GM18517 (cell line): ENCODE measurements around the gene CLDN20.

Experiments used
- ATAC-seq: cut with Tn5 transposase; IDR thresholded peaks from one replicate; pipeline ENCODE4 v1.9.1; 2021; ENCODE audit warnings: mild to moderate bottlenecking, moderate library complexity; ENCODE audit not compliant: unreplicated experiment

Gene CLDN20

GRCh38 chr6:155244434-155244833 lies 19.4 kb upstream of the CLDN20 start:
- no peak for ATAC-seq

- ATAC-seq, result no peak
Measured at GRCh38 chr6:155245193-155245592, 18.6 kb upstream of the CLDN20 start.

DNA sequence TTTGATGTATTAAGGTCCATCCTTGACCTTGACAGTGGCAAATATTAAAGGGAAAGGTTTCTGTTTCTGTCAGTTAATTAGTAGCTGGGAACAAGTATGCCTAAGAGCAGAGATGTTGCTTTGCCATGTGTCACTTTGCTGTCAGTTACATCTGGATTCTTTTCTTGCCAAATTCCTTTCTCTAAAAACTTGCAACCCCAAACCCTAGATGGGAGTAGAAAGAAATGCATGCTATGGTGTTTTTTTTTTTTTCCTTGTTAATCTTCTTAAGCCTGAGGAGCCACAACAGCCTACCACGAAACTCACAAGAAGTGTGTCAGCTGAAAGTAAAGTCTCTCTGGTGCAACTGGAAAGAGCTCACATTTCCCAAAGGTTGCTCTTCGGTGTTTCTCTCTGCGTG lies 18.0 kb upstream of the CLDN20 start:
- no peak for ATAC-seq

DNA sequence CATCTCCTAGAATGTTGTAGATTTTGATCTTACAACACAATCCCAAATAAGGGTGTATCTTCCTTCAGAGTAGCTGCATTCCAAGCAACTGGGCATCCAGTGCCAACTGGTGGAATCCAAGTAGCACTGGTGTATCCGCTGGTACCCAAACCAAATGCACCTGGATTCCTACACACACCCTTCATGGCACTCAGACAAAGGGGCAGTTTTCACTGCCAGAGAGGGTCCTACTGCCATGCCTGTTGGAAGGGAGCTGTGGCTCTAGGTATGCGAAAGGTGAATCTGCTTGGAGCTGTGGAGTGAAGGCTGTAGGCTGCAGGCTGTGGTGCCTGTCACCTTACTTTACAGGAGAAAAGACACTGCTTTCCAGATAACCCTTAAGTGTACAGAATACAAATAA lies 17.0 kb upstream of the CLDN20 start:
- ATAC-seq, result no peak

DNA sequence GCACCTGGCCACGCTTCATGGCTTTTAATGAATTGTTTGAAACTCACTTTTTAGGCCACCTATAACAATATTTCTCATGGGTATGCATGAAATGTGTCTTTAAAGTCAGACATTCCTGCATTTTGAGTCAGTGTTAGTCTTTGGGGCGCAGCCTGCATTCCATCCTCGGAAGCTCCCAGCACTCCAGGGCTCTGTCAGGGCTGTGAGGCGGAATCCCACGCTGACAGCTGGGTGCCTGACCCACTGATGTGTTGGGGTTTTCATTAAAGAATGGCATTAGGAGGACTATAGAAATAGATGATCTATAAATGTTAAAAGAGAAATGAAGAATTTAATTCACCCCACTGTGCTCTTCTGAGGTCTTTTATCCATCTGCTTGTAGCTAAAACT lies 16.2 kb upstream of the CLDN20 start:
- no peak for ATAC-seq

- no peak for ATAC-seq
Measured at GRCh38 chr6:155248008-155249001, 15.5 kb upstream of the CLDN20 start.

DNA sequence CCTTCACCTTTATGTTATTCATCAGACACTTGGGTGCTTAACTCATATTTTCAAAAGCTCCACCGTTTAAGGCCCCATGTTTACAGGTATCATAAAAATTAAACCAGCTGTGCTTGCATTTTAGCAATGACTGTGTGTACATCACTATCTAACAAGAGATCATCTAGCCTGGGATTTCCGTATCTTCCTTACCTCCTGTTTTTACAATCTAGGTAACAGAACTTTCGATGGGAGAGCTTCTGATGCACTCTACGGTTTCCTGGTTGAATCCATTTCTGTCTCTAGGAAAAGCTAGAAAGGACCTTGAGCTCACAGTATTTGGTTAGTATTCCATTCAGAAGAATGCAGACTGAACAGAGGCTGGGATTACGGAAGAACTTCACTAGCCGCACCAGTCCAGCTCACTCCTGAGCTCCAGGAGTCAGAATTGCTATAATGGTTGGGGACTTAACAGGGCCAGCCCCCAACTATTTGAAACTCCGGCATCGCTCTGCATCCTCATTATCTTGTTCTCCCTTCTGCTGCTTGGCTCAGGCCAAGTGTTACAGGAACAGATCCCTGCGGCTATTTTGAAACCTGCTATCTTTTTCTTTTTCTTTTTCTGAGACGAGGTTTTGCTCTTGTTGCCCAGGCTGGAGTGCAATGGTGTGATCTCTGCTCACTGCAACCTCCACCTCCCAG lies 13.0 kb upstream of the CLDN20 start:
- ATAC-seq, result no peak

DNA sequence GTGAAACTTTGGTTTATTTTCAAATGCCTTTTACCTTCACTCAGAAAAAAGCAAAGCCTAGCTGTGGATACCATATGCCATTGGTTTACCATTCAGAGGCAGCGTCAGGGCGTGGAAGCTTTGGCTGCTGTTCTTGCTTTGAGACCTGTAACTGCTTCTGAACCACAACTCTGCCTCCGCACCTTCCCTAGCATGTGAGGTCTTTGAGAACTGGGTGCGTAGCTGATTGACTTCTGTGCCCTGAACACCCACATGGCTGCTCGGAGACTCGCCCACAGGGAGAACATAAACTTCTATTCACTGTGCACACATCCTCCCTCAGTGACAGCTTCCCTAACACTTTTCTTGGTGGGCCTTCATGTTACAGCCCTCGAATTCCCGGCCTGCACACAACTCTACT lies 11.2 kb upstream of the CLDN20 start:
- ATAC-seq, result no peak

DNA sequence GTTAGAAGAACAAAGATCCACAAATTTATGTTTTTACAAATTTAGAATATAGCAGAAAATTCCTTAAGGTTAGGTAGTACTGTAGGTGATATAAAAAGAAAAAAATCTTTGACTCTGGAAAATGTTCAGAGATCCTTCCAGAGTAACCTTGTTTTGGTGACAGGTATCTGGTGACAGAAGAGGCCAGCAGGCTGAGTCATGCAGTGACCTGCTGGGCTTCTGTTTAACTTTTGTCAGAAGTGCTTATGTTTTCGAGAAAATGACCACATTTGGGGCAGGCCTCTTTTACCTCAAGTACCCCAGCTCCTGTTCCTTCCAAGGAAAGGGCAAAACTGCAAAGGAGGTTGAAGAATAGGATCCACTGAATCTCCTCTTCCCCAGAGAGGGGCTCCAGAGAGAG lies 10.5 kb upstream of the CLDN20 start:
- no peak for ATAC-seq

- ATAC-seq, result no peak
Measured at GRCh38 chr6:155254139-155254538, 9.7 kb upstream of the CLDN20 start.

- ATAC-seq, result no peak
Measured at GRCh38 chr6:155256122-155256795, 7.6 kb upstream of the CLDN20 start.

DNA sequence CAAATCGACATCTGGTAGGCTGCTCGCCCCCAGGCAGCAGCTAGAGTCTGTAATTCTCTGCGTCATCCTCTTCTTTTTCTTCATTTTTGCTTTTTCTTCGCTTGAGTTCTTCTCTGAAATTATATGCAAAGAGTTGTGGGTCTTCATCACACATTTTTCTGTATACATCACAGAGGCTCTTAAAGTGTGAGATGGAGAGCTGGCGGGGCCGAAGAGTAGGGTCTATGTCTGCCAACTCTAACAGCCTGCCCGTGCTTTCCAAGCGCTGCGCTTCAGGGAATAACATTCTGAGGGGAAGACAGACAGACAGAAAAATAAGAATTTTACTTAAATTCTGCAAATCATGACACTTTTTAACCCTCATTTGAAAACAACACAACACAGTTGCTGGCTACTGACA lies 6.0 kb upstream of the CLDN20 start:
- ATAC-seq, result no peak

GRCh38 chr6:155259204-155259603 lies 4.6 kb upstream of the CLDN20 start:
- no peak for ATAC-seq

DNA sequence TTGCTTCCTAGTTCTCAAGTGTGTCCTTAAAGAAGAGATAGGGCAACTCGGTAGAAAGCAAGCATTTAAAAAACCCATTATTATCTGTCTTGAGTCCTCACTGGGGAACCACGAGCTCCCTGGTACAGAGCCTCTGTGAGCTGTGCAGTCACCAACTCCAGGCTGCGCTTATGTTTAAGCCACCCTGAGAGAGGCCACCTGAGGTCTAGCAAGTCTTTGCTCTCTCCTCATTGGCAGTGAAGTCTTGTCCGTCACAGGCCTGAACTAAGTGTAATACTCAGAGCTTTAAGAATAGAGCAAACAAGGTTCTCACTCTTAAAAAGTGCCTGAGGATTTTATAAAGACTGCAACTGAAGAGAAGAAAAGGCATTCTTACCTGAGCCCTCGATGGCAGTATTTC lies 3.9 kb upstream of the CLDN20 start:
- no peak for ATAC-seq

DNA sequence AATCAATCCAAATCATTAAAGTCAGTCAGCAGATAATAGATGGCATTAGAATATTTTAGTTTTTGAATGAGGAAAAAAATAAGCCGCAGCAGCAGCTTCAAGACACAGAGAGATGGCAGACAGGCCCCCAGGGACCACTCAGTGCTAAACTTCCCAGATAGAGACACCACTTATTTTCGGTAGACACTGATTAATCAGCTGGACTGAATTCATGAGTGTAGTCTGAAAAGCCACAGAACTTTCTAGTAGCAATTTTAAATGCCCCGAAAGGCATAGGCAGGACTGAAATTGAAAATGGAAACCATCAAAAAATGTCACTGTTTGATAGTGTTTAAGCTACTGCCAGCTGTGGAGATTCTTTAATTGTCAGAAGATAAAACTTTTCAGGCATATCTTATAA lies 3.1 kb upstream of the CLDN20 start:
- no peak for ATAC-seq

GRCh38 chr6:155261111-155261900 lies 2.5 kb upstream of the CLDN20 start:
- ATAC-seq, result no peak

- no peak for ATAC-seq
Measured at GRCh38 chr6:155262655-155263054, 1.2 kb upstream of the CLDN20 start.

DNA sequence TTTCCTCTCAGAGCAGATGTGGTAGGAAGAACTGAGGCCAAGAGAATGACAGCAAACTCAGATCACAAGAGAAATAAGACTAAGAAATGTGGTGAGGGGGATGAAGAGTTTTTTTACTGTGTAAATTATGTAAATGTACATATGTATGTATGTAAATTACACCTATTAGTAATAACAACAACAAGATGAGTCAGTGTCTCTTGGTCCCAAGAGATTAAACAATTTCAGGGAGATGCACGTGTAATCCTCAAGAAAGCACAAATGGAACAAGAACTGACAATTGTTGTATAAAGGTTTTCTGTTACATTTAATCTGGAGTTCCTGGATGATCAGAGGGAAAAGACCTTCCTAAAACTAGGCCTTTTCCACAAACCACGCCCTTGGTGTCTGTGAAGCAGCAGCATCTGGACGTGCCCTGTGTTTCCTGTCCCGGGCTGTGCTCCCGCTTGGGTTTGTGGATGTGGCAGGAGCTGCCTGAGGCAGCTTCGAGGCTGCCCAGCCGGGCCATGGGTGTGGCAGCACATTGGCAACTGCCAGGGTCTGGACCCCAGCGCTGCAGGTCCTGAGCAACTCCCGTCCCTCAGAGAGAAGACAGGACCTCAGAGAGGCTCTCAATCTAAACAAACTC lies 994 bp downstream of the CLDN20 start:
- ATAC-seq, result no peak

DNA sequence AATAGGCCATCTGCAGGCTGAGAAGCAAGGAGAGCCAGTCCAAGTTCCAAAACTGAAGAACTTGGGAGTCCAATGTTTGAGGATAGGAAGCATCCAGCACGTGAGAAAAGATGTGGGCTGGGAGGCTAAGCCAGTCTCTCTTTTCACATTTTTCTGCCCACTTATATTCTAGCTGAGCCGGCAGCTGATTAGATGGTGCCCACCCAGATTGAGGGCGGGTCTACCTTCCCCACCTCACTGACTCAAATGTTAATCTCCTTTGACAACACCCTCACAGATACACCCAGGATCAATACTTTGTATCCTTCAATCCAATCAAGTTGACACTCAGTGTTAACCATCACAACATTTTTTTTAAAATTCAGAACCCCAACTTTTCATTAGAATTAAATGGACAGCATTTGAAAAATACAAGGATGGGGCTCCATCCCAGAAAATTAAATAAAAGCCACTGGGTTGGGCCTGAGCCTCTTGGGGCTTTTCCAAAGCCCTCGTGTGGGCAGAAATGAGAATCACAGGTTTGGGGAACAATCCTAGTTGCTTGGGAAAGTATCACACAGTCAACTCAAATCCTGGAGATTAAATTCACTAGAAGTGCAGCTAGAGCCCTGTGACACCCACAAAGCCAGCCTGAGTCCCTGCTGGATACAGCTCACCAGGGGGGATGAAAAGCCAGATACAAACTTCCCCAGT lies 2.2 kb downstream of the CLDN20 start:
- ATAC-seq, result no peak

DNA sequence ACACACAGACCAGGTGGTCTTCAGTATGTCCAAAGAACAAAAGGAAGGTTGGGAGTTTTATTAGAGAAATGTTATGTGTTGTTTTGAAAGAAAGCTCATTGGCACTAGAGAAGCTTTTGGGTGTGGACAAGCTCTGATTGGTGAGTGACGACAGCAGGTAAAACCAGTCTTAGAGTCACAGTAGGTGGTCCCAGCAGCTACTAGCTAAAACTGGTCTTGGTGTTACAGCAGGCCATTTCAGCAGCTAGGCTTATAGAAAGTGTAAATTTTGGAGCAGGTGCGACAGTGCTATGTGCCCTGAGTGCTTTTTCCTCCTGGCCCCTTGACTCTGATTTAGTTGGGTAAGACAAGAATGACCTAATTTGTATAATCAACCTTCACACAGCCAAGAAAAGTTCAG lies 3.6 kb downstream of the CLDN20 start:
- ATAC-seq, result no peak
